ENCODE results near the gene ATXN7.

DNA sequence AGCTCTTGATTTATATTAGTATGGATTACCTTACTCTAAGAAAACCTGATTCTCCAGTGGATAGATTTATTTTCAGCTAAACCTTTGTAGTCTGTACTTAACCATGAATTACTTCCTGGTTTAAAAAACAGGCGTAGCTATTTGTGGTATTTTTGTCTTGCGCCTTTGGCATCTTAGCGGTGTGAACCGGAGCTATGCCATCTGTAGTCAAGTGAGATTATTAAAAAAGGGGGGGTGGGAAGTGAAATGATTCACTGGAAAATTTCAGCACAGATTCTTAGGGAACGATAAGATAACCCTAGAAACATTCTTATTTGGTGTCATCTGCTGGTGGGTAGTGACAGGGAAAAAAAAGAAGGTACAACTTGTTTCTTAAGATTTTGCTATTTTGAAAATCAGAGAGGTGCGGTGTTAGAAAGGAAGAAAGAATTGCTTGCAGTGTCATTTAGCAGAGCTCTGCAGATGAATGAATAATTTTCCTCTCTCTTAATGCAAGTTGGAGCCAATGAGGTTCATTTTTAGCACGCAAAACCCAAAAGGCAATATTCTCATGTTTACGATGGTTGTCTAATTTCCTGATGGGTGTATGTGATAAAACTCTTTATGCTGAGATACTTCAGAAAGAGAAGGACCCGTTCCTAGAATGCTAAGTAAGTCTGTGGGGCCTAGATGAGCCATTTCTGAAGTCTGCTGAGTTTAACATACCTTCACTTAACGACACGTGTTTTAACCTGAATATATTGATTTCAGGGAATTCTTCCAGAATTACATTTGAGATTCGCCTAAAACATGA is 115.6 kb downstream of the ATXN7 start:
- no peak for TF ChIP-seq CTCF (IDR thresholded peaks at IDR 0.05)
- TF ChIP-seq ZFX (IDR thresholded peaks at IDR 0.05; ENCODE audit: borderline replicate concordance) = no peak

Measured in 22Rv1 (cell line).